Nucleus accumbens (tissue), 56 donors: ENCODE measurements around the gene SYT2.

Experiments used
- DNase-seq, 56 donors: peaks; one replicate each; lab custom pipeline; 2025; lab: John Stamatoyannopoulos, UW

The SYT2 gene

GRCh38 chr1:202681736-202682420 is 28.4 kb downstream of the SYT2 start:
- DNase-seq, result no peak

DNA sequence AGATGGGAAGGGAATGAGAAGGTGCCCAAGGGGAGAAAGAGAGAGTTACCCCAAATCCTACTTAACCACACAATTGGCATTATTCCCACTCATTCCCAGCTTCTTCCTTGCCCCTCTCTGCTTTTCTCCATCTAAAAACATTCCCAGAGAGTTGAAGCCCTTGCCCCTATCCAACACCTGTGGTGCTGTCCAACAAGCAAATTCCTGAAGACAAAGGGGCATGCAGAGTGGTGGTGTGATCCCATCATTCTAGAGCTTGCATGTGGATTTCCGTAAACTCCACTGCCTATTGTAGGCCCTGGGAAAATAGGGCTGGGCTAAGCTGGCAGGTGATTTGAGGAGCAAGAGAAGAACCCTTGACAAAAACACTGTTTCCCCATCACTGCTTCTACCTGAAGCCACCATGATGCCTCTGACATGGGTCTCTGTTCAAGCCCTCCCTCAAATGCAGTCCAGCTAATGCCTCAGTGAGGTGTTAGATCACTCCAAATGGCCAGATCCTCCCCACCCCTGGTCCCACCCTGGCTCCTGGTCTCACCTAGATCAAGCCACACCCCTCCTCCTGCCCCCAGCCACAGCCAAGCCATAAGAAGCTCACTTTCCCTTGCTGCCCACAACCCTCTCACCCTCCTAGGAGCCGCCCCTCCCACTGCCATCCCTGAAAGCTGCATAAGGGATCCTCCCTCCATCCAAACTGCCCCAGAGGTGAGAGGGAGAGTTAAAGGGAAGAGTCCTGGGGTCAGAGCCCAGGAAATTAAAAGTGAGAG is 29.5 kb downstream of the SYT2 start:
- DNase-seq, result no peak

DNA sequence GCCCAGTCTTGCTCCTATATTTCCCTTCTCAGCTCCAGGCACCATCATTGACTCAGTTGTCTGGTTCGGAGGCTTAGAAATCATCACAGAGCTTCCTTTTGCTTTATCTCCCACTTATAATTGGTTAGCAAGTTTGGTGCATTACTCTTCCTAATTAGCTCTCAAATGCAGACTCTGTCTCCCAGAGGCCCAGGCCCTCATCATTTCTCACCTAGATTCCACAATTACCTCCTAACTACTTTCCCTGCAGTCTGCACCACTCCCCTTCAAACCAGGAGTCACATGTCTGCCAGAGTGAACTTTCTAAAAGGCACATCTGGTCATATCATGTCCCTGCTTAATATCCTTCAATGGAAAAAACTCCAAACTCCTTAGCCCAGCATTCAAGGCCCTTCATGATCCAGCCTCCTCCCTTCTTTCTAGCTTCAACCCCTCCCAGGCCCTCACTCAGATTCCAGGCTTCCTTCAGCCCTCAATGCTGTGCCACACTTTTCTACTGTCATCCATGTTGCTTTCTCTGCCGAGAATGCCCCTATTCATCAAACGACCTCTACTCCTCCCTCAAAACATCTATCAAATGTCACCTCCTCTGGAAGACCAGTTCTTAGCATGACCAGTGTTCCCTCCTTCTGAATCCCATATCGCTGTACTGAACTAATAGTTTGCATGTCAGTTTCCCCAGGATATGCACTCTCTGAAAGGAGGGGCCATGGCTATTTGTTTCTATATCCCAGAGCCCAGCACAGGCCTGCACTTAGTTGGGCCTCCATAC is 30.7 kb downstream of the SYT2 start:
- DNase-seq, result no peak

GRCh38 chr1:202677433-202677832 is 32.8 kb downstream of the SYT2 start:
- no peak for DNase-seq

DNA sequence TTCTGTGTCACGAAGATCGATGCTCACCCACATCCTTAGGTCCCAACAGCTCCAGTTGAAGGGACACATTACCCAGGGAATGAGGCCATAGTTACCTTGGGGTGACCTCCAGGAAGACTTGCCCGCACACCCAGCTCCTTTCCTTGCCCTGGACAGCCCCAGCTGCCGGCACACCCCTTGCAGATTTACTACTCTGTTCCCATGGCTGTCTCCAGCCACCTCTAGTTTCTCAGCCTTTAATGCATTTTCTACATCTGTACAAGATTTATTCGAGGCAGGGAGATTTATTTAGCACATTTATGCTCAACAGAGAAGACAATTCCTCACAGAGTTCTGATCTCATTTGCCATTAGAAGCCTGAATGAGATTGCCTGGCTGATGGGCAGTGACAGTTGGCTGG is 36.7 kb downstream of the SYT2 start:
- DNase-seq, result no peak

- no peak for DNase-seq
Measured at GRCh38 chr1:202671399-202671798, 38.9 kb downstream of the SYT2 start.

GRCh38 chr1:202665417-202665816 is 44.8 kb downstream of the SYT2 start:
- DNase-seq, result no peak

DNA sequence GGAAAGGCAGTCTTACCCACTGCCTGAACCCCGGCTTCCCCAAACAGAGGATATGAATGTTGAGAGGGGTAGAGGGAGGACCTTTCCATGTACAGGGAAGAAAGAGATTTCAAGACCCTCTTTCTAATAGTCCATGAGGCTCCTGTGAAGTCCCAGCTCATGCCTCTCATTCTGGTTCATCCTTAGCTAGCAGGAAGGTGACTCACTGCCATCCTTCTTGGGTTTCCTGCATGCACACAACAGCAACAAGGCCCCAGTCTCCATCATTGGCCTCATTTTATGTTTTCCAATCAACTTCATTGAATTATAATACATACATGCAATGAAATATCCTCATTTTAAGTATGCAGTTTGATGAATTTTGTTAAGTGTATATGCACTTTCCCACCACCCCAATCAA is 46.2 kb downstream of the SYT2 start:
- DNase-seq, result no peak

GRCh38 chr1:202663131-202663530 is 47.1 kb downstream of the SYT2 start:
- DNase-seq, result no peak

DNA sequence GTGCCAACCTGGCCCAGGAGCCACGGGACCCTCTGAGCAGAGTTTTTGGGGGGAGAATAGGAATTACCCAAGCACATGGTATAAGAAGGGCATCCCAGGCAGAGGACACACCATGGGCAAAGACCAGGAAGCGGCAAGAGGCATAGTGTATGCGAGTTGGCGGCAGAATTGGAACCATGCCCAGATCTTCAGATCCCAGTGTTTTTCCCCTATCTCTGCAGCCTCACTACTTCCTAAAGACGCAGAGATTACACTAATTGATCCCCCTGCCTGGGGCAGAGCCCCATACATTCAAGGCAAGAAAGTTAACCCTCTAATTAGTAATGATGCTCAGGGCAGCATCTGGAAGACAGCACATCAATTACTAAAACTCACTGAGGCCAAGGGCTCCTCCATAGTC is 48.2 kb downstream of the SYT2 start:
- DNase-seq, result no peak

DNA sequence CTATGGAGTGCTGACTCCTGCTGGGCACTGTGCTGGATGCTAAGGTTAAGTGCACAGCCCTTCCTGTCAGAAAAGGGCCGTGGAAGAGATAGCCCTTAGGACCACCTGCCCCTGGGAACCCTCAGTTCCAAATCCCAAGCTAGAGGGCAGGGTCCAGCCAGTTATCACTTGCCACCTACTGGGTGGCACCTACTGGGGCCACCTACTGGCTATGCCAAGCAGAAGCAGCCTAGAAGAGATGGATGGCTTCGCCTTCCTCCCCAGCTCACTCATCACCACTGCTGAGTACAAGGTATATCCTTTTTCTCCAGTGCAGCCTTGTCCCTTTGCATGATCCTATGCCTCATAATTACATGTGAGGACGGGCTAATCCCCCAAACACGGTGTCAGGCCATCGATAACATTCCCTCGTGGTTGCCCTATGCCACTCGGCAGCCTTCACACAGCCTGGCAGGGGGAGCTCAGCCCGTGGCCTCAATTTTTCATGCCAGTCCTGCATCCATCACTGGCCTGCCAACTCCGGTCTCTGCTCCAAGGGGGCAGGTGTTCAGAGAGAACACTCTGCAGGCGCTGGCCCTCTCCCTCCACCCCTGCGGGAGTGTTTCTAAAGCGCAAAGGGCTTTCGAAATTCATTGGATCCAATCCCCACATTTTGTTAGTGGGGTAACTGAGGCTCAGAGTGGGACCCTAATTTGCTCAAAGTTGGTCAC is 49.0 kb downstream of the SYT2 start:
- no peak for DNase-seq

DNA sequence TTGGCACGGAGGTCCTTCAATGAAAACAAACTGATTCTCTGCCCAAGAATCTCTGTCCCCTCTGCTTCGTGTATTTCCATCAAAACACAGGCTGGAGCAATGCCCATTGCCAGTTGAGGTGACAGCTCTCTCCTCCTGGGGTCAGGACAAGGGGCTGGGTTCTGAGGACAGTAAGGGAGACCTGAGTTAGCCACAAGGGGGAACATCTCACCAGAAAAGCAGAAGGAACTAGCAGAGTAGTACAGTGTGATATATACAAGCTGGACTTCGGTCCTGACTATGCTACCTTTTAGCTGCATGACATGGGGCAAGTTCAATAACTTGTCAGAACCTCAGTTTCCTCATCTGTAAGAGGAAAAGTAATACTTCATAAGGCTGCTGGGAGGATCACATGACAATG is 50.3 kb downstream of the SYT2 start:
- no peak for DNase-seq

DNA sequence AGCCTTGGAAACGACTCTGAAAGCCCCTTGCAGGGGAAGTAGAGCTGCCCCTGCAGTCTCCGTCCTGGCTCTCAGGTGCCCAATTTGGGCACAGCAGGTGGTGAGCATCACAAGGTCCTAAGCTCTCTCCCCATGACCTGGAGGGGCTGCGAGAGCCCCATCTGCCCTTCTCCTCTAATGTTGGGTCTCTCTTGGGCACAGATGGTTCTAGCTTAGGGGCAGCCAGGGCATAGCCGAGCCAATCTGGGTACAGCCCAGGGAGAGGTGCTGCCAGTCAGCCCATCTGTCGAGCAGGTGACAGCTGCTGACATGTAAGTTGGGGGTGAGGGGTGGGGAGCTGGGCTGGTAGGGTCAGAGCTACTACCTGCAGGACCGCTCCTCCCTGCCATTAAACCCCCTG is 50.7 kb downstream of the SYT2 start:
- no peak for DNase-seq

DNA sequence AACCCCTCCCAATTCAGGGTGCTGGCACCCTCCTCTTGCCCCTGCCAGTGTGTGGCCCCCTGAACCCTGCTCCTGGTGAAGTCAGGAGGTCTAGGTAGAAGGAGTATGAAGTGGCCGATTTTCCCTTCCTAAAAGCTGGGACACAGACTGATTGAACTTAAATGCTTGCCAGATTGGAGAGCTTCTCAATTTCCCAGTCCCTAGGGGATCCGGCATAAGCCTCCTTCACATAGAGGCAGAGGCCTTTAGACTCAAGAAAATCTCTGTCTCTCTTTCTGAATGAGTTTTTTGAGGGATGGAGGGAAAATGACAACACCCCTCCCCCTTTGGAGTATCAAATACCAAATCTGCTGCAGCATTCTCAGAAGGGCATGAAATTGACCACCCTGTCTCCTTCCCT is 51.5 kb downstream of the SYT2 start:
- DNase-seq, result no peak

- DNase-seq, result no peak
Measured at GRCh38 chr1:202658251-202658759, 51.9 kb downstream of the SYT2 start.

DNA sequence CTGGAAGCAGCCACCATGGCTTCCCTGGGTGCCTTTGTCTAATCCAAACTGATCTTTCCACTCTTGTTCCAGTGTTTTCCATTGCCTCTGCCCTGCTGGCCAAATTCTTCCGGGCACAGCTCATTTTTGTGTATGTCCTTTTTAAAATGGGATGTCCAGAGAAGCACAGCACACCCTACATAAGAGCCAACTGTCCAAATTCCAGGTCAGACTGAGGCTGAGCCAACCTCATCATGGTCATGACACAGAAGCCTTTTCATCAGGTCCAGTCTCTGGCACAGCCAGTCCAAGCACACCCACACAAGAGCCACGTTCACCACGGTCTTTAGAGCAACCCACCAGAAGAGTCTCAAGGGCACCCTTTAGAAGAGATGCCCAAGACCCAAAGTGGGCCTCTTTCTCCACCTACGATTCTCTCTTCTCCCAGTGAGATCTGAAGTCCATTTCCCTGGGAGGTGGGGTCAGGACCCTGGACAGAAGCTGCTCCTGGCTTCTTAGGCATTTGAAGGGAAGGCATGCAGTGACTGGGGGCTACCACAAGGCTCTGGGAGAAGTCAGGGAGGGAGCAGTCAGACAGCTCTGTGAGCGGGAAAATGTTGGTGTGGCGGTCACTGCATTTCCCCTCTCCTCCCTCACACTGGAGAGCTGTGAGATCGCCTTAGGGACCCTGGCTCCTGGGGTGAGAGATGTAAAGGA is 53.2 kb downstream of the SYT2 start:
- DNase-seq, result no peak

GRCh38 chr1:202656057-202656456 is 54.2 kb downstream of the SYT2 start:
- no peak for DNase-seq

DNA sequence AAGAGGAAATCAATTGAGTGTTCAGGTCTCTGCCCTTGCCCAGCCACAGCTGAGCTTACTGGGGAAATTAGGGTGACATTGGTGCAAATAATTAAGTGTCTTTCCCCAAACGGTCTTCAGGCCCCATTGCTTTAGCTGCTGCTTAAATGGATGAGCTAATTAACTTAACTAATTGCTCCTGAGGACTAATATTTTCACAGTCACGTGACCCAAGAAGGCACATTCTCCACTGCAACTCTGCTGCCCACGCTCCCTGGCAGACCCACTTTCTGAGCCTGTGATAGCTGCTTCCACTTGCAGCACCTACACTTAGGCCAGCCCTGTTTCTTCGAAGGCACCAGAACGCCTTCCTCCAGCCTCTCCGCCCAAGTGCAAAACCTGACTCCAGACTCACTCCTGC is 56.2 kb downstream of the SYT2 start:
- no peak for DNase-seq

DNA sequence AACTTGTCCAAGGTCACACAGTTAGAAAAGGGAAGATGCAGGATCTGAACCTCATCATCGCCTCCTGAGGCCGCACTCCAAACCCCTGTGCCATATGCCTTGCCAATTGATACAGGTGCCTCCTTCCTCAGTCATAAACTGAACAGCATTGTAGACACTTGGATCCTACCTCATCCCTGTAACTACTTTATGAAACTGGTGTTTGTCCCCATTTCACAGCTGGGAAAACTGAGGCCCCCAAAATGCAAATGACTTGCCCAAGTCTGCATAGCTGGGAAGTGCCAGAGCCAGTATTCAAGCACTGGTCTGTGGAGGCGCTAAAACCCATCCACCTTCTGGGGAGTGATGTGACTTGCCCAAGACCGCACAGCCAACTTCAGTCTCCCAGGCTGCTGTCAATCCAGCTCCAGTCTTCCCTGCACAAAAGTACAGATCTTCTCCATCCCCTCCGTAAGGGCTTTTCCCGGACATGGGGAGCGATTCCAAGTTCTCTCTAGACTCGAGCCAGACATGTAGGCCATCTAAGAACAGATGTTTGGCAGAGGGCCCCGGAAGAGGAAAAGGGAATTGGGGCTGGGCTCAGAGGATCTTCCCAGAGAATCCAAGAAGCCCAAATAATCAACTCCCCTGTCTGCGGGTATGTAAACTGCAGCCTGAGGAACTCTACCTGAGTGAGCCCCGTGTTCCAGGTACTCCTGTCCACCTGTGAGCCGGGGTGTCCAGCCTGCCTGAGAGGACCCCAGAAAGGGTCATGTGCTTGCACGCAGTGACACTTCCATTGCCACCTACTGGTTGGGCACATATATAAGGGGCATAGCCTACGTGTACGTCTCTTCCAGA is 60.5 kb downstream of the SYT2 start:
- DNase-seq, result no peak
